OCI-LY7 (cell line): ENCODE measurements around the gene INTS1. TPM values are rescaled to one million over a fixed set of nuclear protein-coding genes. Genes with fewer than 3 reads are reported as not detected.
A peak's percentile ranks its signal among the peaks of the same experiment; 100 is the strongest.

Experiments
- BruUV-seq: library from RNA; stranded (reverse); fragments of 400-500 nt; replicated peaks from 2 replicates; lab custom pipeline; 2021; lab: Mats Ljungman, UMichigan
- CTCF ChIA-PET: fragments of 300-600 bp; sonication (Branson Sonifier 250); formaldehyde crosslinking; loops from one replicate; lab custom pipeline; 2022; ENCODE audit warnings: antibody characterized with exemption; ENCODE audit not compliant: unreplicated experiment; lab: Charles Lee
- POLR2A ChIA-PET: fragments of 300-600 bp; sonication (Branson Sonifier 250); formaldehyde crosslinking; loops from one replicate; lab custom pipeline; 2022; ENCODE audit warnings: antibody characterized with exemption; lab: Charles Lee
- DNase-seq: peaks from one replicate; pipeline ENCODE4 v3.0.0-alpha.2; 2015; ENCODE audit warnings: low spot score
- H2AFZ ChIP-seq: fragments of 200-600 bp; sonication (generic), shearing (Covaris generic); 2 replicates; pipeline ENCODE4 v1.6.1; 2014; ENCODE audit warnings: mild to moderate bottlenecking, antibody characterized with exemption, low read length, moderate library complexity
- H3K27ac ChIP-seq: fragments of 200-600 bp; sonication (generic); 2 replicates; pipeline ENCODE4 v1.5.1; 2014; ENCODE audit warnings: mixed run types, low read depth, mild to moderate bottlenecking, moderate library complexity, low read length, inconsistent platforms; ENCODE audit not compliant: poor library complexity, severe bottlenecking
- H3K36me3 ChIP-seq: fragments of 200-600 bp; sonication (generic); 2 replicates; pipeline ENCODE4 v1.6.1; 2014; ENCODE audit warnings: mild to moderate bottlenecking, antibody characterized with exemption, low read length, moderate library complexity, mixed read lengths; ENCODE audit not compliant: insufficient read depth
- H3K4me1 ChIP-seq: fragments of 200-600 bp; sonication (generic); 2 replicates; pipeline ENCODE4 v1.5.1; 2014; ENCODE audit warnings: mild to moderate bottlenecking, low read length; ENCODE audit not compliant: insufficient read depth, poor library complexity, severe bottlenecking
- H3K4me2 ChIP-seq: fragments of 200-600 bp; sonication (generic); 2 replicates; pipeline ENCODE4 v1.6.1; 2014; ENCODE audit warnings: mild to moderate bottlenecking, low read length
- H3K4me3 ChIP-seq: fragments of 200-600 bp; sonication (generic); 2 replicates; pipeline ENCODE4 v1.5.1; 2014; ENCODE audit warnings: mild to moderate bottlenecking, low read depth, low read length; ENCODE audit not compliant: poor library complexity, severe bottlenecking
- H3K79me2 ChIP-seq: fragments of 200-600 bp; sonication (generic); 2 replicates; pipeline ENCODE4 v1.6.1; 2016; ENCODE audit warnings: low read depth, mild to moderate bottlenecking, low read length, moderate library complexity, mixed read lengths; ENCODE audit not compliant: insufficient read depth
- H3K9me2 ChIP-seq: fragments of 200-600 bp; sonication (generic); 2 replicates; pipeline ENCODE4 v1.6.1; 2016; ENCODE audit warnings: mild to moderate bottlenecking, low read length, mixed read lengths; ENCODE audit not compliant: insufficient read depth
- H3K9me3 ChIP-seq: fragments of 200-600 bp; sonication (generic); 2 replicates; pipeline ENCODE4 v1.6.1; 2014; ENCODE audit warnings: mild to moderate bottlenecking, mixed run types, low read length, mixed read lengths
- H4K20me1 ChIP-seq: fragments of 200-600 bp; sonication (generic); 2 replicates; pipeline ENCODE4 v1.6.1; 2014; ENCODE audit warnings: mild to moderate bottlenecking, antibody characterized with exemption, low read length, moderate library complexity, mixed read lengths; ENCODE audit not compliant: insufficient read depth
- CTCF ChIP-seq: fragments of 200-600 bp; sonication (generic); conservative IDR thresholded peaks from 2 replicates; pipeline ENCODE4 v1.5.1; 2014; ENCODE audit warnings: mild to moderate bottlenecking, antibody characterized with exemption, low read length, moderate library complexity, mixed read lengths
- EZH2phosphoT487 ChIP-seq: fragments of 200-600 bp; sonication (generic); IDR thresholded peaks from 2 replicates; pipeline ENCODE4 v1.6.1; 2018; ENCODE audit warnings: low read depth, borderline replicate concordance, mild to moderate bottlenecking, mixed run types, antibody characterized with exemption, low read length, moderate library complexity, mixed read lengths
- intact Hi-C: fragments of 100-400 bp; cut with micrococcal nuclease; formaldehyde crosslinking; loops from one replicate; pipeline ENCODE4 v1.10.0; 2022; ENCODE audit not compliant: unreplicated experiment
- total RNA-seq, 2 experiments: library from RNA; depleted of rRNA in 1 of 2; stranded (reverse); fragments of >200 nt in 1 of 2; shearing (Covaris generic) in 1 of 2; gene quantifications; 2 replicates each; pipeline ENCODE4 v1.2.3, GENCODE V29; 2014 to 2022

The INTS1 gene
- total RNA-seq, 2 experiments from 2014 or later: 83.6 to 188 TPM

- H3K9me2 ChIP-seq: no peaks in the 10 kb centered on the region
- intact Hi-C loops: no loop called here
- no TSS peak for BruUV-seq
- H3K9me3 ChIP-seq: no peaks in the 10 kb centered on the region
- H3K4me3 ChIP-seq: no peak overlapping the region
- no peaks in the 10 kb centered on the region for H3K4me1 ChIP-seq
- ChIA-PET POLR2A (interaction anchor here (0.7 kb wide), 1 partner anchor 16 kb away, joined by 3 read pairs; no protein-coding TSS in a partner anchor), CTCF (no interaction called here)
- no peaks in the 10 kb centered on the region for H4K20me1 ChIP-seq
- no peaks in the 10 kb centered on the region for H3K36me3 ChIP-seq
- H3K4me2 ChIP-seq: no peak overlapping the region
- H3K27ac ChIP-seq: no peak overlapping the region
- DNase-seq: peak; percentile 24
- TF ChIP-seq CTCF (no peak), EZH2phosphoT487 (no peak)
- no peak overlapping the region for H2AFZ ChIP-seq
- H3K79me2 ChIP-seq: no peaks in the 10 kb centered on the region
These were observed 78.7 kb downstream of the INTS1 start for GRCh38 chr7:1425292-1426136.

GRCh38 chr7:1424041-1424440 is 80.1 kb downstream of the INTS1 start:
- H3K36me3 ChIP-seq: no peaks in the 10 kb centered on the region
- H4K20me1 ChIP-seq: no peaks in the 10 kb centered on the region
- H3K4me2 ChIP-seq: no peak overlapping the region
- CTCF ChIA-PET: interaction anchor here (0.6 kb wide), 1 partner anchor 131 kb away, joined by 3 read pairs; no protein-coding TSS in a partner anchor
- TF ChIP-seq EZH2phosphoT487 (no peak), CTCF (no peak)
- no peaks in the 10 kb centered on the region for H3K4me1 ChIP-seq
- no peak overlapping the region for H3K27ac ChIP-seq
- intact Hi-C loops: no loop called here
- H3K9me3 ChIP-seq: no peaks in the 10 kb centered on the region
- no TSS peak for BruUV-seq
- POLR2A ChIA-PET: no interaction called here
- H3K79me2 ChIP-seq: no peaks in the 10 kb centered on the region
- H3K4me3 ChIP-seq: no peak overlapping the region
- no peak overlapping the region for H2AFZ ChIP-seq
- DNase-seq: no peak
- H3K9me2 ChIP-seq: no peaks in the 10 kb centered on the region

- Histone ChIP-seq H4K20me1 (no peaks in the 10 kb centered on the region), H3K9me3 (no peaks in the 10 kb centered on the region), H2AFZ (no peak overlapping the region), H3K4me3 (no peak overlapping the region), H3K4me1 (no peaks in the 10 kb centered on the region), H3K4me2 (no peak overlapping the region), H3K27ac (no peak overlapping the region), H3K36me3 (no peaks in the 10 kb centered on the region), H3K9me2 (no peaks in the 10 kb centered on the region), H3K79me2 (no peaks in the 10 kb centered on the region)
- BruUV-seq: no TSS peak
- ChIA-PET POLR2A (no interaction called here), CTCF (interaction anchor here (0.6 kb wide), 1 partner anchor 132 kb away, joined by 3 read pairs; no protein-coding TSS in a partner anchor)
- TF ChIP-seq CTCF (no peak), EZH2phosphoT487 (no peak)
- intact Hi-C loops: no loop called here
- DNase-seq: no peak
These were observed 80.9 kb downstream of the INTS1 start for GRCh38 chr7:1423264-1423811.
